Gastroesophageal sphincter (tissue), 4 donors: Measurements from ENCODE around the gene LIAS. TPM values are rescaled to one million over a fixed set of nuclear protein-coding genes. Genes with fewer than 3 reads are reported as not detected.
A peak's percentile ranks its signal among the peaks of the same experiment; 100 is the strongest.

Experiments used
- ATAC-seq: fragments of 150-250 bp; one replicate; pipeline ENCODE4 v1.9.1; 2016; ENCODE audit warnings: mild to moderate bottlenecking, moderate library complexity
- H3K27ac ChIP-seq, 4 donors: fragments of 200-600 bp; sonication (generic) in 3 of 4; 1 replicate in 3 of 4; 2 replicates in 1 of 4; pipeline ENCODE4 v1.5.1; 2016 to 2019
- H3K27me3 ChIP-seq: fragments of 200-600 bp; sonication (generic); one replicate; pipeline ENCODE4 v1.5.1; 2019
- H3K36me3 ChIP-seq, 2 donors: fragments of 200-600 bp; sonication (generic); one replicate each; pipeline ENCODE4 v1.5.1; 2019; ENCODE audit warnings: control low read depth in 1 of 2
- H3K4me1 ChIP-seq, 3 donors: fragments of 200-600 bp; sonication (generic); 1 replicate in 2 of 3; 2 replicates in 1 of 3; pipeline ENCODE4 v1.5.1; 2016 to 2019; ENCODE audit warnings: control low read depth in 2 of 3
- H3K4me3 ChIP-seq, 2 donors: fragments of 200-600 bp; sonication (generic); one replicate each; pipeline ENCODE4 v1.5.1; 2019; ENCODE audit warnings: mild to moderate bottlenecking in 1 of 2, moderate library complexity in 1 of 2
- H3K9me3 ChIP-seq, 3 donors: fragments of 200-600 bp; sonication (generic); one replicate each; pipeline ENCODE4 v1.5.1; 2017 to 2019; ENCODE audit warnings: control low read depth in 2 of 3
- EP300 ChIP-seq: sonication (generic); formaldehyde crosslinking; IDR thresholded peaks from one replicate; pipeline ENCODE4 v1.6.1; 2017; ENCODE audit warnings: antibody characterized with exemption, mild to moderate bottlenecking
- POLR2A ChIP-seq, 2 donors: fragments of 450-650 bp; IDR thresholded peaks; one replicate each; pipeline ENCODE4 v1.6.1; 2017; ENCODE audit warnings: antibody characterized with exemption in 2 of 2, mild to moderate bottlenecking in 2 of 2, moderate library complexity in 1 of 2
- POLR2AphosphoS5 ChIP-seq: sonication (generic); formaldehyde crosslinking; IDR thresholded peaks from one replicate; pipeline ENCODE4 v1.6.1; 2017; ENCODE audit warnings: antibody characterized with exemption
- WGBS, 2 donors: methylation state at CpG; one replicate each; pipeline ENCODE4 v1.1.5; 2018; ENCODE audit warnings: low coverage in 1 of 2; 5-methylcytosine and 5-hydroxymethylcytosine counted together
- total RNA-seq, 4 donors: library from RNA; depleted of rRNA; stranded (reverse); fragments of >200 nt; gene quantifications; one replicate each; pipeline ENCODE4 v1.1.0, GENCODE V29; 2016
- TF ChIP-seq, protein P1 (sequence below), 4 experiments: fragments of 200-600 bp in 2 of 4; fragments of 450-650 bp in 2 of 4; sonication (generic) in 1 of 4; IDR thresholded peaks; one replicate each; pipeline ENCODE4 v1.5.1; 2017 to 2019; ENCODE audit warnings: antibody characterized with exemption in 4 of 4, mild to moderate bottlenecking in 2 of 4, moderate library complexity in 2 of 4

The LIAS gene
- total RNA-seq, 4 donors from 2014 or later = 7.8 to 16.8 (median 9.9) TPM

- Histone ChIP-seq H3K36me3 (no peaks in the 10 kb centered on the region), H3K27ac (no peak overlapping the region), H3K4me3 (no peak overlapping the region), H3K9me3 (no peaks in the 10 kb centered on the region), H3K27me3 (no peaks in the 10 kb centered on the region), H3K4me1 (no peaks in the 10 kb centered on the region)
- 45 to 63% methylated on average over 2 to 6 of the region's 7 CpGs for WGBS, 2 donors
- no peak for TF ChIP-seq POLR2AphosphoS5
- TF ChIP-seq EP300 = no peak
- TF ChIP-seq, protein P1, sequence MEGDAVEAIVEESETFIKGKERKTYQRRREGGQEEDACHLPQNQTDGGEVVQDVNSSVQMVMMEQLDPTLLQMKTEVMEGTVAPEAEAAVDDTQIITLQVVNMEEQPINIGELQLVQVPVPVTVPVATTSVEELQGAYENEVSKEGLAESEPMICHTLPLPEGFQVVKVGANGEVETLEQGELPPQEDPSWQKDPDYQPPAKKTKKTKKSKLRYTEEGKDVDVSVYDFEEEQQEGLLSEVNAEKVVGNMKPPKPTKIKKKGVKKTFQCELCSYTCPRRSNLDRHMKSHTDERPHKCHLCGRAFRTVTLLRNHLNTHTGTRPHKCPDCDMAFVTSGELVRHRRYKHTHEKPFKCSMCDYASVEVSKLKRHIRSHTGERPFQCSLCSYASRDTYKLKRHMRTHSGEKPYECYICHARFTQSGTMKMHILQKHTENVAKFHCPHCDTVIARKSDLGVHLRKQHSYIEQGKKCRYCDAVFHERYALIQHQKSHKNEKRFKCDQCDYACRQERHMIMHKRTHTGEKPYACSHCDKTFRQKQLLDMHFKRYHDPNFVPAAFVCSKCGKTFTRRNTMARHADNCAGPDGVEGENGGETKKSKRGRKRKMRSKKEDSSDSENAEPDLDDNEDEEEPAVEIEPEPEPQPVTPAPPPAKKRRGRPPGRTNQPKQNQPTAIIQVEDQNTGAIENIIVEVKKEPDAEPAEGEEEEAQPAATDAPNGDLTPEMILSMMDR (IDR thresholded peaks at IDR 0.05) = no peak
- TF ChIP-seq POLR2A (IDR thresholded peaks at IDR 0.05) = no peak
- peak; percentile 43 for ATAC-seq
These were observed 22.9 kb upstream of the LIAS start for GRCh38 chr4:39435659-39436563.

DNA sequence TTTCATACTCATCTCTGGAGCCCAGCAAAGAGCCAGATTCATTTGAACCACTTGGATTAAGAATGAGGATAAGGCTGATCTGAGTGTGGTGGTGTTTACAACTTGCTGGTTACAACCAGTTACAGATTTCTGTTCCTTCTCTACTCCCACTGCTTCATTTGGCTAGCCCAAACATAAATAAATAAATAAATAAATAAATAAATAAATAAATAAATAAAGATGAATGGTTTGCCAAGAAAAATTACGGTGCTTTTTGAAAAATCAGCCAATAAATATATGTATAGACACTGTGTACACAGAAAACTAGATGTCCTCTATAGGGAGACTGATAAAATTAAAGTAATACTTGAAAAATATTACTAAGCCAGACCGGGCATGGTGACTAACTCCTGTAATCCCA, 17.3 kb upstream of the LIAS start:
- Histone ChIP-seq H3K27me3 (no peaks in the 10 kb centered on the region), H3K36me3 (no peaks in the 10 kb centered on the region), H3K4me1 (peaks cover 0 to 2% (median 0%) of the 10 kb centered on the region in 3 donors), H3K9me3 (no peaks in the 10 kb centered on the region), H3K4me3 (no peak overlapping the region), H3K27ac (no peak overlapping the region)
- WGBS, 2 donors = 79 to 100% methylated on average over 1 to 2 of the region's 2 CpGs
- TF ChIP-seq POLR2AphosphoS5 (no peak), EP300 (no peak)
- no peak for ATAC-seq

DNA sequence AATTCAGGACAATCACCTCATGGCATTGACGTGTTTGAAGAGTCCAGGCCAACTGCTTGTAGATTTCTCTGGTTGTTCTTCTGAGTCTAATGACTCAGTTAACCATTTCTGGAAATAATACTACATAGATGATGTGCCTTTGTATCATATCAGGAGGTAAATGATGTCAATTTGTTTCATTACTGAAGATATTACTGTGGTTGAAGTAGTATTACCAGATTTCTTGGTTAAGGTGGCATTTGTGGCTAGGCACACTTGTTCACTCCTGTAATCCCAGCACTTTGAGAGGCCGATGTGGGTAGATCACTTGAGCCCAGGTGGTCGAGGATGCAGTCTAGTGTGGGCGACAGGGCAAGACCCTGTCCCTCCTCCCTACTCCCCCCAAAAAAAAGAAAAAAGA, 15.9 kb upstream of the LIAS start:
- peaks cover 0 to 12% (median 5%) of the 10 kb centered on the region in 3 donors for H3K4me1 ChIP-seq
- TF ChIP-seq POLR2AphosphoS5 (no peak), EP300 (no peak), POLR2A (IDR thresholded peaks at IDR 0.05) (no peak)
- TF ChIP-seq, protein P1 (IDR thresholded peaks at IDR 0.05) = no peak

DNA sequence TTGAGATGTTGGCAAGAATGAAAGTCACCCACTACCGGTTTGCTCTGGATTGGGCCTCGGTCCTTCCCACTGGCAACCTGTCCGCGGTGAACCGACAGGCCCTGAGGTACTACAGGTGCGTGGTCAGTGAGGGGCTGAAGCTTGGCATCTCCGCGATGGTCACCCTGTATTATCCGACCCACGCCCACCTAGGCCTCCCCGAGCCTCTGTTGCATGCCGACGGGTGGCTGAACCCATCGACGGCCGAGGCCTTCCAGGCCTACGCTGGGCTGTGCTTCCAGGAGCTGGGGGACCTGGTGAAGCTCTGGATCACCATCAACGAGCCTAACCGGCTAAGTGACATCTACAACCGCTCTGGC, 12.4 kb upstream of the LIAS start:
- Histone ChIP-seq H3K36me3 (peaks cover 0 to 25% of the 10 kb centered on the region in 2 donors), H3K9me3 (no peaks in the 10 kb centered on the region), H3K4me1 (peaks cover 0 to 18% (median 5%) of the 10 kb centered on the region in 3 donors), H3K4me3 (peak overlapping the region in 1 of 2 donors; percentile 50), H3K27ac (peak overlapping the region in 1 of 4 donors; percentile 31), H3K27me3 (no peaks in the 10 kb centered on the region)
- TF ChIP-seq EP300 (no peak), POLR2AphosphoS5 (no peak), POLR2A (IDR thresholded peaks at IDR 0.05) (no peak)
- TF ChIP-seq, protein P1 (IDR thresholded peaks at IDR 0.05) = no peak
- peak; percentile 10 for ATAC-seq
- WGBS, 2 donors = 100% methylated on average over 1 of the region's 20 CpGs; no CpG with 5 or more reads in 1 of the 2 donors

More for the DNA sequence above, 15.9 kb upstream of the LIAS start:
- no peak for ATAC-seq
- no peaks in the 10 kb centered on the region for H3K36me3 ChIP-seq
- no peak overlapping the region for H3K27ac ChIP-seq
- no peaks in the 10 kb centered on the region for H3K9me3 ChIP-seq
- 89 to 100% methylated on average over 1 to 4 of the region's 4 CpGs for WGBS, 2 donors
- no peaks in the 10 kb centered on the region for H3K27me3 ChIP-seq
- no peak overlapping the region for H3K4me3 ChIP-seq

DNA sequence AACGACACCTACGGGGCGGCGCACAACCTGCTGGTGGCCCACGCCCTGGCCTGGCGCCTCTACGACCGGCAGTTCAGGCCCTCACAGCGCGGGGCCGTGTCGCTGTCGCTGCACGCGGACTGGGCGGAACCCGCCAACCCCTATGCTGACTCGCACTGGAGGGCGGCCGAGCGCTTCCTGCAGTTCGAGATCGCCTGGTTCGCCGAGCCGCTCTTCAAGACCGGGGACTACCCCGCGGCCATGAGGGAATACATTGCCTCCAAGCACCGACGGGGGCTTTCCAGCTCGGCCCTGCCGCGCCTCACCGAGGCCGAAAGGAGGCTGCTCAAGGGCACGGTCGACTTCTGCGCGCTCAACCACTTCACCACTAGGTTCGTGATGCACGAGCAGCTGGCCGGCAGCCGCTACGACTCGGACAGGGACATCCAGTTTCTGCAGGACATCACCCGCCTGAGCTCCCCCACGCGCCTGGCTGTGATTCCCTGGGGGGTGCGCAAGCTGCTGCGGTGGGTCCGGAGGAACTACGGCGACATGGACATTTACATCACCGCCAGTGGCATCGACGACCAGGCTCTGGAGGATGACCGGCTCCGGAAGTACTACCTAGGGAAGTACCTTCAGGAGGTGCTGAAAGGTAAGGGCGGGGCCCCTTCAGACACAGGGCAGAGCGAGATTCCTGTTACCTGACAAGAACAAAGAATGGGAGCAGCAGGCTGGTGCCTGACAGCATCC, 11.8 kb upstream of the LIAS start:
- 0% methylated on average over 1 of the region's 61 CpGs; no CpG with 5 or more reads in 1 of the 2 donors for WGBS, 2 donors
- ATAC-seq = peak; percentile 77

More for the DNA sequence above, 11.8 kb upstream of the LIAS start:
- TF ChIP-seq POLR2AphosphoS5 (peak; percentile 8), POLR2A (IDR thresholded peaks at IDR 0.05) (no peak)
- TF ChIP-seq, protein P1 (IDR thresholded peaks at IDR 0.05) = peak in 3 of 4 experiments; percentile 27 to 37 (median 28)
- Histone ChIP-seq H3K4me1 (peaks cover 0 to 18% (median 5%) of the 10 kb centered on the region in 3 donors), H3K27me3 (no peaks in the 10 kb centered on the region), H3K27ac (peak overlapping the region in 1 of 4 donors; percentile 31), H3K36me3 (peaks cover 0 to 31% of the 10 kb centered on the region in 2 donors), H3K4me3 (peak overlapping the region; percentile 25 to 50), H3K9me3 (no peaks in the 10 kb centered on the region)
